HG02973 (cell line): ENCODE data around the gene AFAP1L1.
A peak's percentile ranks its signal among the peaks of the same experiment; 100 is the strongest.

Experiments used
- ATAC-seq: cut with Tn5 transposase; IDR thresholded peaks from one replicate; pipeline ENCODE4 v1.9.1; 2021; ENCODE audit warnings: moderate library complexity; ENCODE audit not compliant: unreplicated experiment

Gene AFAP1L1

DNA sequence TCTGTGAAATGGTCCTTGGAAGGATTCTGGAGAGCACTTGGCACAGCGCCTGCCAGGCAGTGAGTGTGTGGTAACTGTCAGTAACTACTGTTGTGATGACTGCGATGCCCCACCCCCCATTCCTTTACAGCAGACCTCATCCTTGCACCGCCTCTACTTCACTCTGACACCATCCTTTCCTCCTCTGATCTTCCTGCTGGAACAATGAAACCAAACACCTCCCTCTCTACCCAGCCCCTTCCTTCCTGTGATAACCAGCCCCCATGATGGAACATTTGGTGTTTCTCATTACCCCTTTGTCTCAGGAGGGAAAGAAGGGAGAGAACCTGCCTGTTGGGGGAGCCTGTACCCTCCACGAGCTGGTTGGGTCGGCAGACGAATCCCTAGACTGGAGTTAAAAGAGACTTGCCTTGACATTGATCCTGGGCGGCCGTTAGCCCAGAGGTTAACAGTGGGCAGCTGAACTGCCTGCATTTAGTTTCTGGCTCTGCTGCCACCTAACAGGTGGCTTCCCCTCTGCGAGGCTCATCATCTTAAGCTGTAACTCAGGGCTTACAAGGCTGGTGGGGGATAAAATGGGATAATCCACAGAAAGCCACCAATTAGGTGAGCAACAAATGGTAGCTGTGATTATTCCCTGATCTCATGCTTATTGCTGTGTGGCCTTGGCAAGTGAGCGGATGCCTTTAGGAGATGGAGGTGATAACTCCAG lies 39.4 kb downstream of the AFAP1L1 start:
- ATAC-seq, result no peak

DNA sequence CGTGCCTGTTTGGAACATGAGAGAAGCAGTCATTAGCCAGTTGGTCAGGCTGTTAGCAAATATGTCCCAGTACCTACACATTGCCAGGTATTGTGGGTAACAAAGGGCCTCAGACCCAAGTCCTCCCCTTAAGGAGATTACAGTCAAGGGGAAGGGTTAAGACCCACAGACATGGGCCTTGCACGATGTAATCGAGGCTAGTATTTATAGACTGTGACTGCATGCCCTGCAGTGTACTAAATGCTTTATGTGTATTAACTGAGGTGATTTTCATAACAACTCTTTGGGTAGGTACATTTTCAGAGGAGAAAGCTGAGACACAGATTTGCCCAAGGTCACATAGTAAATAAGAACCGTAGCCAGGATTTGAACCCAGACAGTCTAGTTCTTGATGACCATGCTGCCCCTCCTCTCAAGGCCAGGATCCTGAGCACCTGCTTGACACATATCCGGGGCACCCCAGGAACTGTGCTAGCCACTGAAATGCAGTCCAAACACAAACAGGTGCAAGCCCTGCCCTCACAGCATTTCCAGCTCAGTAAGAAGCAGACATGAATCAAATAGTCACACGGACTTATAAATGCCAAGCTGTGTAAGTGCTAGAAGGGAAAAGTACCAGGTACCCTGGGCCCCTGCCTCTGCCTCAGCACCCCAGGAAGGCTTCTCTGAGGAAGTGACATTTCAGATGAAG lies 41.6 kb downstream of the AFAP1L1 start:
- no peak for ATAC-seq

DNA sequence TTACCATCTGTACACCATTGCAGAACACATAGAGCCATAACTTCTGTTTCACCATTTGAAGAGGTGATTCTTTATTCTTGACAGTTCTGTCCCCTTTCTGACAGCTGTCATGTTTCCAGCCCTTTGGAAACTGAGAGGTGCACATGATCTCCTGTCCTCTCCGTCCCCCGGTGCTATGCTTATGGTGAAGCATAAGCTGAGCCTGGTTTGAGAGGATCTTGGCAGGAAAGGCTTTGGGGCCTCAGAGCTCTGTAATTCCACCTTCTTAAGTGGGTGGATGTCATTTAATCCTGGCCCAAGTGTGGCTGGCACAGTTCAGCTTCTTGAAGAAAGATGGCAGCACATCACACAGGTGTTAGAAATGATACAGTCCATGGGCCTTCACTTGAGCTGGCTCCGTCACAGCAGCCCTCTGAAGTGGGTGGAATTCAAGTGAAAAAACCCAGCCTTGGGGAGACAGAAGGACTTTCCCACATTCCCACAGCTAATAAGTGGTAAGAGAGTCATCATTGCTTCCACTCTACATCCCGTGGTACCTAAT lies 43.0 kb downstream of the AFAP1L1 start:
- ATAC-seq, result no peak

DNA sequence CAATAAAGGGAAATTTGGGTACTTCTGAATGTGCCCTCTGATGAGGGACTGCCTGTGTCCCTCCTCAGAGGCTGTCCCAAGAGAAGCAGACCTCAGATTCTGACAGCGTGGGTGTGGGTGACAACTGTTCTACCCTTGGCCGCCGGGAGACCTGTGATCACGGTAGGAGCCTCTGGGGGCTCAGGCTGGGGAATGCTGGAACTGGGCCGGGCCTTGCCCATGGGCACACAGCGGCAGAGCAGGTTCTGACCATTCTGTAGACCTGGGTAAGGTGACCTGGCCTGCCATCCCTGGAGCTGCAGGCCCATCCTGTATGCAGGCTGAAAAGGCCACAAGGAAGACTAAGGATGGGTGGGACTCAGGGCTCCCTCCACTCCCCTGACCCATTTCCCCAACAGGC lies 44.1 kb downstream of the AFAP1L1 start:
- no peak for ATAC-seq

DNA sequence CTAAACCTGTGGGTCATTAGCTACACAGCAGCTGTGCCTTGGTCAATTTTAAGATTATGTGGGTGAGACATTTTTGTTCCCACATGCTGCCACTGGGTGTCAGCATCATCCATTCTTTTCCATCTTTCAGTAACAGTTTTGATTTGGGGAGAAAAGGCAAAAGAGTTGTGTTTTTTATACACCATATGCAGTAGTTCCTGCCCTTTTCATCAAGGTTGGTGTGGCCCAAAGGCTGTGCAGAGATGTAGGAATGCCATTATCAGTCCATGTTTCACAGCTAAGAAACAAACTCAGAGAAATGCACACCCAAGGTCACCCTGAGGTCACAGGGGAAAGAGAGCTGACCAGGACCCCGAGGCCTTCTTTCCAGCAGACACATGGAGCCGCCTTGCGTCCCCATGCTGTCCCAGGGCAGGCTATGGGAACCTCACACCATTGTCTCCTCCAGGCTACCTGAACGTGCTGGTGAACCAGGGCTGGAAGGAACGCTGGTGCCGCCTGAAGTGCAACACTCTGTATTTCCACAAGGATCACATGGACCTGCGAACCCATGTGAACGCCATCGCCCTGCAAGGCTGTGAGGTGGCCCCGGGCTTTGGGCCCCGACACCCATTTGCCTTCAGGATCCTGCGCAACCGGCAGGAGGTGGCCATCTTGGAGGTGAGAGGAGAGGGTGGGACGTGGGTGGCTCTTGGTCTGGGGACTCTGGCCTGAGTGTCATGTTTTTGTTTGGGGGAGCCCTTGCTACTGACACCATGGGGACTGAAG lies 45.8 kb downstream of the AFAP1L1 start:
- ATAC-seq, result peak; percentile 56

DNA sequence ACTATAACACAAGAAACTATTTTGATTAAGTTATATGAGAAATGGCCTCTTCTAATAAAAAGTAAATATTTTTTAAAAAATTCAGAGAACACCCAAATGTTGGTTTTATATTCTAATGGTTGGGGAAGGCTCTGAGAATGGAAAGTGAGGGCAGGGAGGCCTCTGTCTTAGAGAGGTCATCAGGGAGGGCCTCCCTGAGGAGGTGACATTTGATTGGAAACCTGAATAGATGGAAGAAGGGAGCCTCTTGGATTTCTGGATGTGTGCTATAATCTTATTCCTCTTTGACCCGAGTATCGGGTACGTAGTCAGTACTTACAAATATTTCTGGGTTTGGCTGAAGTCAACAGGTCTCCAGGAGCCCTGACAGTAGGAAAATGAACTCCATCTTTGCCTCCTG lies 47.5 kb downstream of the AFAP1L1 start:
- ATAC-seq, result no peak

DNA sequence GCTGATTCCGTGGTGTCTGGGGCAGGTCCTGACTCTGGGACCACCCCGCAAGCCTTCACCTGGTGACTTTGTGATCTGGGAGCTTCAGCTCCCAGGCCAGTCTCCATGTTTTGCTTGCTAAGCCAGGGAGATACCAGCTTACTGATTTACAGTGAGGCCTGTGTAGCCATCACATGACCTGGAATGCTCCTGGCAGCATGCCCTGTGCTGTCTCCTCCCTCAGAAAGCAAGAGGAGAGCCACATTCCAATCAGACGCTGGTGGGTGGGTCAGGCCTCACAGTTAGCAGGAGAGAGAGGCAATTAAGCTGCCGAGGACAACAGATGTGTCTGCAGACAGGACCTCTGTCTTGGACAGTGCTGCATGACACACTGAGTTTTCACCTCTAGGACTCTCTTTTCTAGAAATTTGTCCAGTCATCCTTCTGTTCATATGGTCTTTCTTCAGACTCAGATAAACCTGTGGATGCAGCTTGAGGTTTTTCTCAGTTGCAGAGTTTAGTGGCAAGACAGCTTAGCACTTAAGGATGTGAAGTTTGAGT lies 49.2 kb downstream of the AFAP1L1 start:
- ATAC-seq, result no peak

DNA sequence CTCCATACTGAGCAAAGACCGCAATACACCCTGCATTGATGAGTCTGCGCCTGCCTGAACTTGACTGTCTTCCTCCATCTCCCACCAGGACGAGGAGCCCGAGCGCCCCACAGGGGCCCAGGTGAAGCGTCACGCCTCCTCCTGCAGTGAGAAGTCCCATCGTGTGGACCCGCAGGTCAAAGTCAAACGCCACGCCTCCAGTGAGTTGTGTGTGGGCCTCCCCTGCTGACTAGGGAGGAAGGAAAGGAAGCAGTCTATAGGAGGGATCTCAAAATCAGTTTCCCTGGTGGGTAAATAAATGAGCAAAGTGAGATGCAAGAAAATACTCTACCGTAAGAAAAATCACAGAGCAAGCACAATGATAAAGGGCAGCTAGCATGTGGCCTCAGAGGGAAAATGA lies 50.9 kb downstream of the AFAP1L1 start:
- ATAC-seq, result no peak

DNA sequence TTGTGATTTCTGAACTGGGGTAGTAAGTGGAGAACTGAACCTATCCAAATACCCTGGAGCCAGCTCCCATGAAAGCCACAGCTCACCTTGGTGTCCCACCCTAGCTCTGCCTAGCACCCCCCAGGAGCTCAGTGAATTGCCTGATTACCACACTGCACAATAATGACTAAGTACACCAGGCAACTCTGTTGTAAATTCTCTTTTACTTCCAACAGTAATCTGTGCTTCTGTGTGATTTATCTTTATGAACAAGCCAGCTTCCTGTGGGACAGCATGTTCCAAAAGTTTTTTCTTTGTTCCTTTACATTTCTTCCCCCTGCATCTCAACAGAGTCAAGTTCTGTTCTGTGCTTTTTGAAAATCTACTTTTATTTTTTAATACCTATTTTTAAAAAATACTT lies 51.6 kb downstream of the AFAP1L1 start:
- no peak for ATAC-seq

DNA sequence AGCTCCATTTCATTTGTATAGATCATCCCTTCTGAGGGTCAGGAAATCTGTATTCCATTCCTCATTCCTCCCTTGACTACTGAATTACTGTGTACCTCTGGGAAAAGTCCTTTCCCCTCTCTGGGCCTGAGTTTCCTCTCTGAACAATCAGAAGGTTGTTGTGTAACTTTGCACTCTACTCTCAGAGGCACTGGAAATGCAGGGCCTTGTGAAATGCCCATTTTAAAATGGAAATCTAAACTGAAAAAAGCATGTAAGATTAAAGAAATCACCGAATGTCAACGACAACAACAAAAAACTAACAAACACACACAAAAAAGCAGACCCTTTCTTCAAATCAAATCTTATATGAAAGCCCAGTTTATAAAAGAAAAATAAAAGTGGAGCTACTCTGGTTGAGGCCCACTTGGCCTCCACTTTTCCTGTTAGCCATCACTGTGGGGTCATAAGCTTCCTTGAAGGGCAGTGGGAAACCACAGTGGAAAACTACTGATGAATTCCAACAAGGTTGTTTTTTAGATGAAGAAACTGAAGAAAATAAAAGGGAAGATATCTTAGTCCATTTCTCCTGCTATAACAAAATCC lies 52.1 kb downstream of the AFAP1L1 start:
- no peak for ATAC-seq

DNA sequence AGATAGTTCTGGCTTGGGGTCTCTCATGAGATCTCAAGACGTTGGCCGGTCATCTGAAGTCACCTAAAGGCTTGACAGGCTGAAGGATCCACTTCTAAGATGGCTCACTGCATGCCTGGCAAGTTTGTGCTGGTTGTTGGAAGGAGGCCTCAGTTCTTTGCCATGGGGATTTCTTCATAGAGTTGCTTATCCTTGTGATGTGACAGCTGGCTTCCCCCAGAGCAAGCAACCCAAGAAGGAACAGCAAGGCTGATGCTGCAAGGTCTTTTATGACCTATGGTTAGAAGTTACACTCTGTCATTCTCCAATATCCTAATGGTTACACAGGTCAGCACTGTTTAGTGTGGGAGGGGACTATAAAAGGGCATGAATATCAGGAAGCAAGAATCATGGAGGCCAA lies 53.0 kb downstream of the AFAP1L1 start:
- ATAC-seq, result no peak

DNA sequence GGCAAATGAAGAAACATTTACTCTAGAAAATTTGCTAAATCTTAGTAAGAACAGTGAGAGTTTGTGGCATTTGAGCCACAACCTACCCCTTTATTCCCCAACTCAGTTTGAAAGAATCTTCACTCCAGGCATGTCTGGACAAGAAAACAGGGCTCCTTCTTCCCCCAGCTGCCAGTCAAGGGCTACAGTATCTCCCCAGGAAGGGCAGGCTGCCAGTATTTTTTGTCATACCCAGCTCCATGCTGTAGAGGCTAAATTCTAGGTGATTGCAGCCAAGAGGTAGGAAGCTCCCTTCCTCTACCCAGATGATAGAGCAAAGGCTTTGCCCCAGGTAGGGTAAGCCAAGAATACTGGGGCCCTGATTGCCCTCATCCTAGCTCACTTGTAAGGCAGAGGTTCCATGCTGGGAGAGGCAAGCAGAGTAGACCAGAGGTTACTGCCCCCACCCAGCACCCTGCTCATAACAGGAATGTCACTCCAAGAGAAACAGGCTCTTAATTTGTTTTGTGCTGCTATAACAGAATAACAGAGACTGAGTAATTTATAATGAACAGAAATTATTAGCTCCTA lies 53.6 kb downstream of the AFAP1L1 start:
- ATAC-seq, result no peak

DNA sequence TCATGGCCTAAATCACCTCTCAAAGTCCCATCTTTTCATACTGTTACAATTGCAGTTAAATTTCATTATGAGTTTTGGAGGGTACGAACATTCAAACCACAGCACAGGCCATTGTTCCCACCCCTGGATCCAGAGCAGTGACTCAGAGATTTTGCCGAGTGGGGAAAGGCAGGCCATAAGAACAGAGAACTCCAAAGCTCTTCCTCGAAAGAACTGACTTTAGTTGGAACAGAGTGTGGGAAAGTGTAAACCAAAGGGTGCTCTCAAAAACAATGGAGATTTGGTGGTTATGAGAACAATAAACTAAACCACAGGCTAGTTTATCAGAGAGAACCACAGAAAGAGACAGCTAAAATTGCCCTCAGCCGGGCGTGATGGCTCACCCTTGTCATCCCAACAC lies 54.2 kb downstream of the AFAP1L1 start:
- no peak for ATAC-seq

DNA sequence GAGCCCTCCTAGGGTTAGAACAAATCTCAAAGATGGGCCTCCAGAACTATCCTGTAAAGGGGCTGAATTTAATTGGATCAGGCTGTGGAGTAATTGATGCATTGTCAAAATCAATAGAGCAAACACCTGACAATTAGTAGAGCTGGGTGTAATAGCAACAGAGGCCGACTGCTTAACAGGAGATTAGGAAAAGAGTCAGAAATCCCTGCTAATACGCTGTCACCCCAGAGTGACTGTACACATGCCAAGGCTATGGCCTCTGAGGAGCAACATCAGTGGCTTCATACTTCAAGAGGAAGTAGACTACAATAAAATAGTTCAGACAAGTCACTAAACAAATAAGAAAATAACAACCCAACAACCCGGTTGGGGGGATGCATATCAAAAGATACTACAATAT lies 55.0 kb downstream of the AFAP1L1 start:
- ATAC-seq, result no peak

DNA sequence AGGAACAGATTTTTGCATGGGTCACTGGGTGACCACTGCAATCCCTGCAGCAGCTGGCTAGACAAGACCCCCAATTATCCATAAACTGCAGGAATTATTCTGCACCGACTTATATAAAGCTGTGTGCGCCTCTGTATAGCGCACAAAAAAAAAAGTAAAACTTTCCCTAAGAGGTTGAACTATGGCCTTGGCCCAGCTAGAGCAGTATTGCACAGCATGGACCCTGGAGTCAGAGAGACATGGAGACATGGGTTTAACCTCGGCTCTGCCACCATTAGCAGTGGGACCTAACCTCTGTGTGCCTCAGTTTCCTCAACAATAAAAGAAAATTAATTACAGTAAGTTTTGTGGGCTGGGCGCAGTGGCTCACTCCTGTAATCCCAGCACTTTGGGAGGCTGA lies 56.5 kb downstream of the AFAP1L1 start:
- ATAC-seq, result no peak

DNA sequence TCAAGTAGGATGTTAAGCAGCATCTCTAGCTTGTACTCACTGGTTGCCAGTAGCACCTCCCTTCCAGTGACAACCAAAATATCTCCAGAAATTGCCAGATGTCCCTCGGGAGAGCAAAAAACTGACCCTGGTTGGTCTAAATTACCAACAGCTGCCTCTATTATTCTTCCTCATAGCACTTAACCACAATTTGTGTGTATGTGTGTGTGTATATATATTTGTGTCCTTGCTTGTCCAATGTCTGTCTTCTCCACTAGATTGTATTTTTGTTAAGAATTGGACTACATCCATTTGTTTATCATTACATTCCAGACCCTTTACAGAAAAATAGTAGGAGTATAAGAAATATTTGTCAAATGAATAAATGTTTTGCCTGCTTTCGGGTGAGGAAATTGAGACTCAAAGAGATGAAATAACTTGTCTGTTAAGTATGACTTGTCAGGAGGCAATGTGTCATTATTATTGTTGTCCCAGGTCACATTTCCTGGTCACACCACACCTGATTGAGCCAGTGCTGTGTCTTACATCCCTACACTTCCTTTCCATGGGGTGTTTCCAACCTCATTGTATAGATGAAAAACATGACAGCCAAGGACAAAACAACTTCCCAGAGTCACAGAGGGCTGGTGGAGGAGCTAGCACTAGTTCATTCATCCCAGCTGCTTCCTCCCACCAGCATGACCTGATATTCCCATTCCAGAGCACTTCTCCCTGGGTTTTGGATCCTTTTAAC lies 62.2 kb downstream of the AFAP1L1 start:
- no peak for ATAC-seq

DNA sequence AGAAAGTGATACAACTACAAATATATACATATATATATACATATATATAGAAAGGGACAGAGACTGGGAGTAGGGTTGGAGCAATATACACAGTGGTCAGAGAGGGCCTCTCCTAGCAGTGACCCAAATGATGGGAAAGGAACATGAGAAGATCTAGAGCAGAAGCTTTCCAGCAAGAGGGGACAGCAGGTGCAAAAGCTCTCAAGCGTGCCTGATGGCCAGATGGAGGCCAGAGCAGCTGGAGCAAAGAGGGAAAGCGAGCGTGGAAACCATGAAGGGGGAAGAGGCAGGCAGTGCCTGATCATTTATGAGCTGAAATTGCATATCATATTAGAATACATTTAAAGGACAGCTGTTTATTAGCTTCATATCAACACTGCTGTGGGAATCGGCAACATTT lies 66.1 kb downstream of the AFAP1L1 start:
- ATAC-seq, result no peak

DNA sequence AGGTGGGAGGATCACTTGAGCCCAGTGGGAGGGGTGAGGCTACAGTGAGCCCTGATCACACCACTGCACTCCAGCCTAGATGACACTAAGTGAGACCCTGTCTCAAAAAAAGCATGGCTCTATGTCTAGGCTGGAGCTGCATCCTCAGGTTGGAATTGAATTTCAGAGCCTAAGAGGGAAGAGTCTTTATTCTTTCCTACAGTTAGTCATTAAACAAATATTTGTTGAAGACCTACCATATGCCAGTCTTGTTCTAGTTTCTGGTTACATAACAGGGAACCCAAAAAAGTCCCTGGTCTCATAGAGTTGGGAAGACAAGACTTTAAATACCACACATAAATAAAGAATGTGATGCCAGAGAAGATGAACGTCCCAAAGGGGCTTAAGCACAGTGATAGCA lies 66.7 kb downstream of the AFAP1L1 start:
- ATAC-seq, result no peak

DNA sequence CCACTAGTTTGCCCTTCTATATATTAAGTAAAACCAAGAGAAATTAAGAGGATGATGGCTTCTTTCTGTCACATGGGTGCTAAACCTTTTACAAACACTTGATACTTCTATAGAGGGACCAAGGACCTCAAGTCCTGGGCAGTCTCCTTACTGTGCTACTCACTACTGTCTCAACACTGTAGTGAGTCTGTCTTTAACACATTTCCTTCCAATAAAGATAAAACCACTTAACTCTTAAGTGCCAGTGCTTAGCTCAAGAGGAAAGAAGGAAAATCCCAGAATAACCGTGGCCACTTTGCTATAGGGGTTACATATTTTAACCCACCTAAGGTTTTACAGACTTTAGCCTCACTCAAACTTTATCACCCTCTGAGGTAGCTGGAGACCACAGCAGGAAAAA lies 69.3 kb downstream of the AFAP1L1 start:
- ATAC-seq, result no peak

DNA sequence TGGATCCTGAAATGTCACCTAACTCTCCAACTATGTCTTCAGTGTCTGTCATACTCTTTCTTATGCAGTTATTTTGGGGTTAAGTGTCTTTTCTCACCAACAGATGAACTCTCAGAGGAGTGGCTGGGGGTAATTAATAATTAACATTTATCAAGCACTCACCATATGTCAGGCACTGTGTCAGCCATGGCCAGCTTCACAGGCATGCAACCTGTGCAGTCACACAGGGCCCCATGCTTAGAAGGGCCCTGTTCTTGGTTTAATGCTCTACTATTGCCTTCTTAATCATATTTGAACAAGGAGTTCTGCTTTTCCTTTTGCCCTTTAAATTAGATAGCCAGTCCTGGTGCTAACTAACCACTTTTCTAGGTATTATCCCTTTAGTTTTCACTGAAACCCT lies 70.2 kb downstream of the AFAP1L1 start:
- no peak for ATAC-seq
